Effector CD4-positive, alpha-beta T cell (primary cell): ENCODE data around the gene MTUS2.
"Not testable (repeated sequence)": the region's sequence is repeated elsewhere in the genome, so short reads cannot be mapped to it uniquely, and the experiment has no call there.

Experiments used
- DNase-seq: peaks from one replicate; pipeline ENCODE4 v3.0.0-alpha.2; 2020

The MTUS2 gene

DNA sequence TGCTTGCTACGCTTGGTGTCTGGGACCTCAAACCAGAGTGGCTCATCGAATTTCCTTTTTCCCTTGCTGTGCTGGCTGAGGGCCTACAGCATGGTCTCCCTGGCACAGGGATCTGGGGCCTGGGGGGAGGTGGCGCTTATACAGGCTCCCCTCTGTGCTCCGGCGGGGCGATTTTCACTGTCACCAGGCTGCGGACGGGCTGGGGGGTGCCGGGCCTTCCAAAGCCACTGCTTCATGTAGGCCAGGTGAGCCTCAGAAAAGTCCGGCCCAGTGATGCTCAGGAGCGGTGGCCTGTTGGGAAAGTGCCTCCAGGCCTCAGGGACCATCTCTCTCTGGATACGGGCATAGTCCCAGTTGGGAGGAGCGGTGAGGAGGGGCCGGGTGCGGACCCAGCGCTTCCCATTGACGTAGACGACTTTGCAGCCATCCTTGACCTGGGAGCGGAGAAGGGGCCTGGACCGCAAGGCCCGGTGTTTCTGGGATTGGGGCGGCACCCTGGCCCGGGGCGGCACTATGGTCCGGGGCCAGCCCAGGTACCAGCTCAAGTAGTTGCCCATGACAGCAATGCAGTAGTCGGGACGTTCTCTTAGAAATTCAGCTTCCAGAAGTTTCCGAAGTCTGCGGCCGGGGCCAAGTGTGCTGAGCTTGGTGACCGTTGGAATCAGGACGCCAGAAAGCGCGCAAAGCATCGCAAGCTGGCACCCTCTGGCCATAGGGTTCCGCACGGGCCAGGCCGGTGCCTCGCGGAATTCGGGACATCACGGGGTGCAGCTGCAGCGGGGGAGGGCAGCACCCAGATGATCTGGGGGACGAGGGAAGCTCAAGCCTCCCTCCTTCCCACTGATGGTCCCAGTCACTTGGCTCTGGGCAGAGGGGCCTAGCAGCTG is 519.5 kb downstream of the MTUS2 start:
- no peak for DNase-seq

DNA sequence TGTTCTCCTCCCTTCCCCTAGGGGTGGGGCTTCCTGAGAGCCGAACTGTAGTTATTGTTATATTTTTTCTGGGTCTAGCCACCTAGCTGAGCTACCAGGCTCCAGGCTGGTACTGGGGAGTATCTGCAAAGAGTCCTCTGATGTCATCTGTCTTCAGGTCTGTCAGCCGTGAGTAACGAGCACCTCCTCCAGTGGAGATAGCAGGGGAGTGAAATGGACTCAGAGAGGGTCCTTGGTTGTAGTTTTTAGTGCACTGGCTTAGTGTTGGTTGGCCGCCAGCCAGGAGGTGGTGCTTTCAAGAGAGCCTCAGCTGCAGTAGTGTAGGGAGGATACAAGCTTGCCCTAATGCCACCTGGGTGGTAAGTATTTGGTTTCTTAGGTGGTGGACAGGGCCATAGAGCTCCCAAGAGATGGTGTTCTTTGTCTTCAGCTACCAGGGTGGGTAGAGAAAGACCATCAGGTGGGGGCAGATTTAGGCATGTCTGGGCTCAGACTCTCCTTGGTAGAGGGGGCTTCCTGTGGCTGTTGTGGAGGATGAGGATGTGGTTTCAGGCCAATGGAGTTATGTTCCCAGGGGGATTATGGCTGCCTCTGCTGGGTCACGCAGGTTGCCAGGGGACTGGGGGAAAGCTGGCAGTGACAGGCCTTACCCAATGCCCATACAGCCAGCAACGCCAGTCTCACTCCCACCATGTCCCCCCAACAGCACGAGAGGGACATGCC is 525.9 kb downstream of the MTUS2 start:
- DNase-seq = not testable (repeated sequence)

DNA sequence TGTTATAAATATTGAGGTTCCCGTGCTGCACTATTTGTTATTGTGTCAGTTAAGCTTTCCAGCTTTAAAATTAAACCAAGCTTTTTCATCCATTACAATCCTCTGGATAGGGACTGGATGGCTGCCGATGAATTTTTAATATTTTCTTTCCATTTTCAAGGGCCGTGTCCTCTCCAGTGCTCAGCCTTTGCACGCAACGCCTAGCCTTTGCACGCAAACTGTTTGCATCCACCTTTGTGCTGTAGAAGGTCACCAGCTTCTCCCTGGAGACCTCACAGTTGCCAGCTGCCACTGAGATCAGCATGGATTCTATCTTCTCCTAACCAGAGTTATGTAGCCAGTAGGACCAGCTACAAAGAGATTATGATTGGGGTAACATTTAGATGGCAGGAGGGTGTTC is 534.9 kb downstream of the MTUS2 start:
- DNase-seq = no peak

DNA sequence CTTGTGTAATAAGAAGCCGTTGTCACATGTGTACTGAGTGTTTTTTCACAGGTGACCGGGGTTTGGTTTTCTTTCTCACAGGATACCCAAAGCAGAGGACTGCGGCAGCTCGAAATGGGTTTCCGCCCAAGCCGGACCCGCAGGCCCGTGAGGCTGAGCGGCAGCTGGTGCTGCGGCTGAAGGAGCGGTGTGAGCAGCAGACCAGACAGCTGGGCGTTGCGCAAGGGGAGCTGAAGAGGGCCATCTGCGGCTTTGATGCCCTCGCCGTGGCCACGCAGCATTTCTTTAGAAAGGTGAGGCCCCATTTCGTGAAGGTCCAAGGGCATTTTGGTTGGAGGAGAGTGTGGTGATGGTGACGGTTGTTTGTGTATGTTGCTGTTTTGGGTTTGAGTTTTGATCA is 539.0 kb downstream of the MTUS2 start:
- no peak for DNase-seq

DNA sequence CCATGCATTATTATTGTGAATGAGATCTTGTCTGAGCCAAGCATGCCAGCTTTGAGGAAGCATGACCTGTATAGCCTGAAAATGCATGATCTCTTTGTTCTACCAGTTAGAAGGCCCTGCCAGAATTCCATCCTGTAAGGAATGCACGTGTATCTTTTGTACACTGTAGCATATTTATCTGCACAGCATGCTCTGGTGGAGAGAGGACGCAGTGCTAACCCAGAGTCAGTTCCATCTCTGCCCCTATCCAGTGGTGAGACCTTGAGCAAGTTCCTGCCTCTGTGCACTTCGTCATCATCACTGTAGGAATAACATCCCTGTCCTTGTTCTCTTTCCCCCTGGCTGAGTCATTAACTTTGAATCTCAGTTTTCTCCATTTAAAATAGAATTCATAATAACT is 541.6 kb downstream of the MTUS2 start:
- no peak for DNase-seq

DNA sequence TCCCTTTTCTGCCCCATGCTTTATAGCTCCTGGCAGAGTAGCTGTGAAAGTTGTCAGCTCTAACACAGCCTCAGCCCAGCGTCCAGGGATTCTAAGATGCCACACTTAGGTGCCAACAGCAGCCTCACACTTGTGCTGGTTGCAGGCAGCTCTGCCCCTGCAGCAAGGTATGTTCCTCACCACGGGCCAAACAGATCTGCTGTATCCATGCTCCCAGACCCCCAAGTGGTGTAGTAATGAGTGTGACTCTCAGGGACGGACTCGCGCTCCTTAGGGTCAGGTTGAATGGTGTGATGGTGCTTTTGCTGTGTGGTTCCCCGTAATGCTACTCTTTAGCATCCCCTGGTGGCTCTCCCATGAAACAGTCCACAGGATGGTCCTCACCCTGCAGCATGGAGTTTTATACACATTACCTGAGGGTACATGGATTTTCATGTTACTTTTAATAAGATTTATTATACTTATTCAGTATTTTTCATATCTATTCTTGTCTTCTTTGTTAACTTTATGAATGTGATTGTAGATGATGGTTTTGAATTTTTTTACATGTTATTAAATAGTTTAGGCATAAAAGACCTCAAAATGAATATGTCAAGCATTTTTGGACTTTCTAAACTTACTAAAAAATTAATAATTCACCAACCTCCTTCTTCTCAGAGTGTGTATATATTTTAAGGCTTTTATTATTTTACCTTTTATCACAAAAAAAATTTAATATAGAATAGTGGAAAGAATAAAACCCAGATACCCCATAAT is 542.9 kb downstream of the MTUS2 start:
- DNase-seq = no peak

DNA sequence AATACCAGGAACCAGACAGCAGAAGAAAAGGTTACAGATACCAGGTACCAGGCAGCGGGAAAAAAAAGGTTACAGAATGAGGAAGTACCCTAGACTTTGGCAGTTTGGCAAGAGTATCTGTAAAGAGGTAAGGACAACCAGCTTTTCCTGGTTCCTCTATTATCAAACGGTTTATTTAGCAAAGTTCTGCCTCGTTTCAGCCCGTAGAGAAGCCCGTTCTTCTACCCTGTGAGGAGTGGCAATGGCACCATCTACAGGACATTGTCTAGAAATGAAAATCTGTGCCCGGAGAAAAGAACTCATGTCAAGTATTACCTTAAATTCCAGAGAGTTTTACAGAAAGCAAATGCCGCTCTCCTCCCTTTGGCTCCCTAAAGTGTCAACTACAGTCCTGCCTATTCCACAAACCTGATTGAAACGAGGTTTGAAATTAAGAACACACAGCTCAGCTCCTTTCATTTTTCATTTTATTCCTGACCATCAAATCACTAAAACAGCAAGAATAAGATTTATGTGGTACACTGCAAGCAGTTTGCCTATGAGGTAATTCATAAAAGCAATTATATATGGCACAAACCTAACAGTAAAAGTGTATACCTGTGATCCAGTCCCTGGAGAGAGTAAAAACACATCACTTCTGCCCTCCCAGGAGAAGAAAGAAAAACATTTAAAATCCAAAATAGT is 549.1 kb downstream of the MTUS2 start:
- DNase-seq = no peak

DNA sequence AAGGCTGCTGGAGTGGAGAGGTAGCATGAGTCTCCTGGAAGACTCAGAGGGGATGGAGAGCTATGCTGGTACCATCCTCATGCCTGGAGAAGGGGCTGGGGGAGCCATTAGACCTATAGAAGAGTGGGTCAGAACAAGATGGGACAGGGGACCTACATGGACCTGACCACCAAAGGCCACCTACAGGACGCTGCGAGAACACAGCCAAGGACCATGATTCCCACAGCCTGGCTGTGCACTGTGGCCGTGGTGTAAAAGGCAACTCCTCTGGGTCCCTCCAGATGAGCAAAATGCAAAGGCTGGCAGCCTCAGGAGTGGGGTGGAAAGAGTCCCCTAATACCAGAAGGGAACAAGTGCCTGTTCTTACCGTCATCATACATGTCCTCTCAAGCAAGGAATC is 559.1 kb downstream of the MTUS2 start:
- no peak for DNase-seq

DNA sequence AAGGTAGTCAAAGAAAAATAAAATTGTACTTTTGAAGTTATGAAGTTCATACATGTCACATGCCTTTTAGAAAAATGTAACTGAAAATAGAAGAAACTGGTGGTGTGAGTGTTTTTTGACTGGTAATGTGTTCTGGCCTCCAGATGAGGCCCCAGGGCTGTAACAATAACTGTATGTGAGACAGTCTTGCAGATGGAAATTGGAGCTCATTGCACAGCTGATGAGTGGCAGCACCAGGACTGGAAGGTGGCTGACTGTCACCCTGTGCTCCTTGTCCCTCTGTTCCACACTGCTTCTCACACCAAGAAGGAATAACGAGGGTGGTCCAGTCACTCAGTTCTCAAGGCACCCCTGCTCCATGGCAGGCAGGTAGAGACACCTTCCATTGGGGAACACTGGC is 559.7 kb downstream of the MTUS2 start:
- DNase-seq = no peak

DNA sequence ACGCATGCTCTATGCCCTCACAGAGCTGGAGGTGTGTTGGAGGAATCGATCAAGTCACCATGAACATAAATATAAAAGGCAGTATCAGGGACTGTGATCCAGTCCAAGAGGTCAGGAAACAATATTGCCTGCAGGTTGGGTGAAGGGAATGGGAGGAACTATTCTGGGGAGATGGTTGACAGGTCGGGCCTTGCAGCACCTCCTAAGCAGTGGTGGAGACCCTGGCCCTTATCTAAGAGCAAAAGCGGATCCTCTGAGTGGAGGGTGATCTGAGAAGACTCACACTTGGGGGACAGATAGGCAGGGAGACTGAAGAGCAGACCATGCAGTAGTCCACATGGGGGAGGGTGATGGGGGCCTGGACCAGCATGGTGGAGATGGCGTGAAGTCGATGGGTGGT is 561.9 kb downstream of the MTUS2 start:
- DNase-seq = no peak

DNA sequence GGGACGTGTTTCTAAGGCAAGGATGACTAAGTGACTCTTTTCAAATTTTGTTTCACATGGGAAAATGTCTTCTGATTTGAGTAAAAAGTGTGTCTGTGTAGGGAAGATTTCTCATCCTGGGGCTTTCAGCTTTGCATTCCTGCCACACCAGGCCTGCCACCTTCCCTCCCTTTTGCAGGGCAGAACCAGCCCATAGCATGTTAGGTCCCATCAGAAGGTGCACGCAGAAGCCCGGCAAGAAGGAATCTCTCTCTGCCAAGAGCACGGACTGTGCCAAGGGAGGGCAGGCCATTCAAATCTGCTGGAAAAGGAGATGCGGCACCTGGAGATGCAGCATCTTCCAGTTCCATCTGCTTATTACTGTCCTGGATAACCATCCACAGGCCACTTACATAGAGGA is 563.3 kb downstream of the MTUS2 start:
- DNase-seq = no peak

DNA sequence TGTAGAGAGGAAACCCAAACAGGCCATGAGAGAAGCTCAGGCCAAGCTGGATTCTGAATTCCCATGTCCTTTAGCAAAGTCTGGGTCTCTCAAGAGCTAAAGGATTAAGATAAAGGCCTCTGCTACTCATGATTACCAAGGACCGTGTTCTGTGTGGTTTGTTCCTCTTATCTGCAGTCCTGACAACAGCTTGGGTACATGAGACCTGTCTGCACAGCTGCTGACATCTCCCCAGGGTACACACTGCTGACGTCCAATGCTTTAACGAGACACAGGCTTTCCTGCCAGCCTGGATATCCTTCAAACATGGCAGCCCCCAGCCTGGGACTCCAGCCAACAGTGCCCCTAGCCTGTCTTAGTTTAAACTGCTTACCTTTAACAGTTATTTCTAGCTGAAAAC is 564.3 kb downstream of the MTUS2 start:
- DNase-seq = no peak

DNA sequence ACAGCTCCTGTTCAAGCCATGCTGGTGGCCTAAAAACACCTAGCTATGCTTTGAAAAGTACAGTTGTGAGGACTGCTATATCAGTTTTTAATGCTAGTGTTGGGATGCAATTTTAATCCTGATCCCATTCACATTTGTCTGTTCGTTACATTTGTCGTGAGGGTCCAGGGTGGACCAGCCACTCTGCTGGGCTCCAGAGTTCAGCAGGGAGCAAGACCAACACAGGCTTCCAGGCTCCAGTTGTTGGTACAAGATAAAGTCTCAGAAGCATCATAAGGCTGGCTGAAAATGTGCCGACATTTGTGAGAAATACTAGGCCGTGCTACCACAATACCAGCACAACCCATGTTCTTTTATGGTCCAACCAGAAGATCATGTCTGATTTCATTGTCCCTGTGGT is 564.7 kb downstream of the MTUS2 start:
- DNase-seq = no peak

DNA sequence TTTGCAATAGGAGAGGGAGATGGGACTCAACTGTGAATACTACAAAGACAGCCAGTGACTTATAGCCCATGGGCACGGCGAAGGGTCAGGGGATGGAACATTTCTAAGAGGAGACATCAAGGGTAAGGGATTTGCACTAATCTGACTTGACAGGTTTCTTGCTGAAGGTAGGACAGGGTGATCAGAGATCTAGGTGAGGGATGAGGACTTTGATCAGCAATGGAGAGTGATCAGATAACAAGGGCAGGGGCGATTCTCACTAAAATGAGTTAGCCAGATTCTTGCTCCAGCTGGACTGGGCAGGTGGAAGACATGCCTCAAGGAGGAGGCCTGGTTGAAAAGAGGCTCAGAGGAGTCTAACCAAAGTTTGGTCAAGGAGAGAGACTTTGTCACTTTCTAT is 566.1 kb downstream of the MTUS2 start:
- DNase-seq = no peak

DNA sequence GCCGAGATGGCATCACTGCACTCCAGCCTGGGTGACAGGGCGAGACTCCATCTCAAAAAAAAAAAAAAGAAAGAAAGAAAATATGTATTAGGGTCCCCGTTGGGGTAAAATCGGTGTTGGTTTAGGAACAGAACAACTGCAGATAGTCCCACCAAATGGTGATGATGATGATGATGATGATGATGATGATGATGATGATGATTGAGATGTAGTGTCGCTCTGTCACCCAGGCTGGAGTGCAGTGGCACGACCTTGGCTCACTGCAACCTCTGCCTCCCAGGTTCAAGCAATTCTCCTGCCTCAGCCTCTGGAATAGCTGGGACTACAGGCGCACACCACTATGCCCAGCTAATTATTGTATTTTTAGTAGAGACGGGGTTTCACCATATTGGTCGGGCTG is 570.5 kb downstream of the MTUS2 start:
- DNase-seq = not testable (repeated sequence)

DNA sequence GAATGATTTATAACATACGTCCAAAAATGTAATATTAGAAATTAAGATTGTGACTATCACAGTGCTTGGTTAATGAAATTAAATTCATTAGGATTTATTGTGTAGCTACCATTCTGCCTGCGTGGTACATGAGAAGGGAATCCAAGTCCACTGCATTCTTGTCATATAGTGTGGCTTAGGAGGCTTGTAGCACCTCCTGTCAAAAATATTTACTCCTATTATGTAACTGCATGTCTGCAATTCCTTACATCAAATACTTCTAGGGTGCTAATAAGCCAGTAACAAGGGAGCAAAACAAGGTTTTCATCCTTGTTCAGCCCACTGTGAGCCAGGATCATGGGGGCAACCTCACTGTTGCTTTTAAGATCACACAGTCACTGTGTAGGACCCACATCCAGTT is 576.3 kb downstream of the MTUS2 start:
- DNase-seq = no peak

DNA sequence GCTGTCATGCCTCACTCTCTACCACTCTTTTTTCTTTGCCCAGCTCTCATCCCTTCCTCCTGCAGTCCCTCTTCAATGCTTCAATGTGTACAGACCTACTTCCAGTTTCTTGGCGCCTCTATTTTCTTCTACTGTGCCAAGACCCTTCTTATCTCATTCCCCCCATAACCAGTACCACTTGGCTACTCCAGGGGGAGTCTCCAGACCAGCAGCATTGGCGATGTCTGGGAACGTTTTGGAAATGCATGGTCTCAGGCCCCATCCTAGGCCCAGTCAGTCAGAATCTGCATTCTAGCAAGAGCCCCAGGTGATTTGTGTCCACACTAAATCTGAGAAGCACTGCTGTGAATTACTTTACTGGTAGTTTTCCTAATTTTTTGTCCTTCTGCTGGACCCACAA is 577.1 kb downstream of the MTUS2 start:
- DNase-seq = no peak

DNA sequence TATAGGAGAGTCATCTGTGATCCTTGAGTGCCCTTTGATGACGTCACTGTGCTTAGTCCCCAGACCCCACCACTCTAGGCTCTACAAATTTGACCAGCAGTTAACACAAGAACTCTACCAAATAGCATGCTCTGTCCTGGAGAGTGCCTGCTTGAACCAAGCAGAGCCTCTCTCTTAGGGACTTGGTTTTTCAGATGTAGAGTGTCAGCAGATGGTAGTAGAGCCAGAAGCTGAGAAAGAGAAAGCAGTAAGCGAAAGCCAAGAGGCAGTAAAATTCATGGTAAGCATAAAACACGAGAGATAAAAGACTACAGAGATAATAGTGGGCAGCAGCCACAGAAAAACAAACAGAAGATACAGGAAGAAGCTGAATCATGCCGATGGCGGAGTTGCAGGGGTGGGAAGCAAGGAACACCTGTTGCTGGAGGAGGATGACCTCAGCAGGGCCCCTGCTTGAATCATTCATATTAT is 582.1 kb downstream of the MTUS2 start:
- DNase-seq = no peak

DNA sequence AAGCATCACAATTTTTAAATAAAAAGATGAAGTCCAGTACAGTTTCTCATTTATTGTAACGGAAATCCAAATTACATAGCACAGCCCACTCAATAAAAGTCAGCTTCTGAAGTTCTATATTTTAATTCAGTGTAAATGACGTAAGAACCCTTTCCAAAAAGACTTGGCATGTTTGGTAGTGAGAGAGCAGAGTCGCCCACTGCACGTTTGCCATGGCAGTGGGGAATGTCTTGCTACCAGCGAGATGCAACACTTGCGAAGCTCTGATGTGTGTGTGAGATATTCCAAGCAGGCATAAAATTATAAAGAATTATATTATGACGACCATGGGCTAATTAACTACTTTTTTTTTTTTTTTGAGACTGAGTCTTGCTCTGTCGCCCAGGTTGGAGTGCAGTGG is 585.3 kb downstream of the MTUS2 start:
- no peak for DNase-seq

DNA sequence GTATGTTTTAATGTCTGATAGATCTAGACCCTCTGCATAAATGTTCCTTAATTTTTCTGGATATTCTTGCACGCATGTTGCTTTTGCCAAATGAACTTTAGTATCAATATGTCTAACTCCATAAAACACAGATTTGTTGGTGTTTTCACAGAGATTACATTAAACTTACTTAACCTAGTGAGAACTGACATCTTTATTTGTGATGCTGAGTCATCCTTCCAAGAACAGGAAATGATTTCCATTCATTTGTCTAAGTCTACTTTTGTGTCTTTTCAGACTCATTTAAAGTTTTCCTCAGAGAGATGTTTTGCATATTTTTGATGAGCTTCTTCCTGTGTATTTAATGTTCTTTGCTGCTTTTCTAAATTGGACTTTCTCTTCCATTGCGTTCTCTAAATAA is 591.3 kb downstream of the MTUS2 start:
- DNase-seq = no peak

DNA sequence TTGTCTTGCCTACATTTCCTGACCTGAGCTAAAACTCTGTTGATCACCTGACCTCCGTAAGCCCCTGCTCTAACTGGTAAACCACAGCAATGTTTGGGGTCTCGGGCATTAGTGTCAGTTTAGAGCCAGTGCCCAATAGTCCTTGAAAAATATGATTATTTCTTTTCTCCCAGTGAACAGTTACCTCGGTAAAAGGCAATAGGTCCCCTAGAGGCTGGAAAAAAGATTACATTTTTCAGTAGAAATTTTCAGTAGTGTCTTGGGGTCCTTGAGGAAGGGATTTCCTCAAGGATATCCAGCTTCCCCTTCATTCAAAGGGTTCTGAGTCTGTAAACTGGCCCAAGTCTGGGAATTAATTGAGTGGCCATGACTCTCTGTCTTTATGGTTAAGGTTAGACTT is 597.9 kb downstream of the MTUS2 start:
- DNase-seq = no peak

DNA sequence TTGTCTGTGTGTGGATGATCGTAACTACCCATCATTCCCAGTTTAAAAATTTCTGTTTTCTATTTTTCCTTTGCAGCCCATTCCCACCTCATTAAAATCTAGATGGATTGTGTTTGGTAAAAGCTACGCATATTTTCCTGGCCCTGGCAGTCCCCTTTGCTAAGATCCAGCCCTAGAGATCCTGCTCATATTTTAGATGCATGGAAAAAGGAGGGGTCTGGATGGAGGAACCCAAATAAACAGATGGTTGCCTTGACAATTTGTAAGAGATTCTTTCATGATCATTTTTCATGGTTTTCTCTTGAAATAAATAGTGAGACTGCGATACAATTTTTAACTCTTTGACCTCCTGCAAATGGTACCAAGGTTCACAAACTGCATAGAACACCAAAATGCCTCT is 601.0 kb downstream of the MTUS2 start:
- no peak for DNase-seq

DNA sequence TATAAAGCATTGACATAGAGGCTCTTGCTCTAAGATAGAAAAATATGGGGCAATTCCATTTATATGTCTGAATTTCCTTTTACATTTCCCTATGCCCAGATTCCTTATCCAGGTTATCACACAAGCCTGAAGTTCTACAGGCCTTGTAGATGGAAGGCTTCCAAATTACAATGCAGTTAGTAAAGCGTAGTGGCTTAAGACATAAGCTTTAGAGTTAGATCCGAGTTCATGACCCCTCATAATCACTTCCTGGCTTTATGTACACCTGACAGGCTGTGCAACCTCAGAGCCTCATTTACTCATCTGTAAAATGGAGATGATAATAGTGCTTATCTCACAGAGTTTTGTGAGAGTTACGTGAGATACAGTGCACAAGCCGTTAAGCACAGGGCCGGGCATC is 601.9 kb downstream of the MTUS2 start:
- no peak for DNase-seq
